ENCODE results near the gene BRINP3.
"Not testable (repeated sequence)": the region's sequence is repeated elsewhere in the genome, so short reads cannot be mapped to it uniquely, and the experiment has no call there.

The BRINP3 gene

DNA sequence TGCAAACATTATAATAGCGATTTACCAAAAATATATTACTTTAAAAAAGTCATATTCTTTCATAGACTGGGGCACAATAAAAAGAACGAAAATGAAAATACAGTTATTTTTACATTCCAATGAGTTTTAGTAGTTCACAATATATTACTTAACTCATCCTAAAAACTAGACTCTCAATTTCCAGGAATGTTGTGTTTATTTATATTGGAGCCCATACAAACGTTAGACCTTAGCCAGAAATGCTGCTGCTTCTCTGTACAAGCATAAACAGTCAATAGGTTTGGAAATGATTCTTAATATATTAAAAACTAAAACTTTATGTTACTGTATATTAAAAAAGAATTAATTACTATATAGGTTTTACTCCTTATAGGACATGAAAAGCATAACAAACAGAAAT, 302.3 kb downstream of the BRINP3 start:
- no peak for DNase-seq

DNA sequence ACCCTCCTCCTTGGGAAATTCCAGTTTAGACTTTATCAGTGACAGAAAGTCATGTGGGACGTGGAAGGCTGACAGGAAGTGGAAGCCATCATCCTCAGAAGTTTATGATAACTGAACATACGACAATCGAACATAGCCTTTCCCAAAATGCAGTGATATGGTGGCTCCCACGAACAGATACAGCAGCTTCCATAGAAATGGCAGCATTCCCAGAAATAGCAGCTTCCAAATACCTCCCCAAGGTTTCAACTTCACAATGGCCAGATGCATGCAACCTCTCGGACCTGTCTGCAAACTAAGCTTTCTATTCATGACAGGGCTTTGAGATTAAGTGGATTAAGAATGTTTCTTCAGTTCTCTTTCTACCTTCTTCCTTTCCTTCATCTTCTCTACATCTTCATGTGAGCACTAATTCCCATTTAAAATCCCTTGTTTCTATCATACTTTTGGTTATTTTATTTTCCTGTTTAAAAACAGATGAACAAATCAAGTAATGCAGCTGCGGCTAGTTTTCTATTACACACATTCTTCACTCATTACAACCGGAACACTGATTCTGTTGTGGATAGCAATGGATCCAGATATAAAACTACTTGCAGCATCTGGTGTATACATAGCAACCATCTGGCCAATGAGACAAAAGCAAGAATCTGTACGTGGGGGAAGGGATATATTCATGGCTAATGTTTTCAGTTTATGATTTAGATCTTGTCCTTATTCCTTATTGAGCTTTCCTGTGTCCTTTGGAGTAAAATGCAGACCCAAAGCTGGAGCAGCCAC, 304.8 kb downstream of the BRINP3 start:
- DNase-seq = no peak

DNA sequence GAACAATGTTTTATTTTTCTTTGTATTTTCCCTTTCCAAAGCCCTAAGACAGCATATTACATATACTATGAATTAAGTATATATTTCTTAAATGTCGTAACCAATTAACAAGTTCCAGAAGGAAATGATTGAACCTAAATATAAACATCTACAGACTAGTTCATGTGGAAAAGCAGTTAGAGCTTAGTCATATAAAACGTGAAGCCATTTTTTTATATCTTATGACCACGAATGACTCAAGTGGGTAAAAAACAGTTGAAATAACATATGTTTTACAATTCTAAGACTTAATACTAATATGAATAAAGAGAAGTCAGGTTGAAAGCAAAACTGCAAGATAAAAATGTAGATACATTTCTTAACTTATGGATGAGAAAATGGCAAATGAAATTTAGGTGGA, 307.3 kb downstream of the BRINP3 start:
- DNase-seq = no peak

DNA sequence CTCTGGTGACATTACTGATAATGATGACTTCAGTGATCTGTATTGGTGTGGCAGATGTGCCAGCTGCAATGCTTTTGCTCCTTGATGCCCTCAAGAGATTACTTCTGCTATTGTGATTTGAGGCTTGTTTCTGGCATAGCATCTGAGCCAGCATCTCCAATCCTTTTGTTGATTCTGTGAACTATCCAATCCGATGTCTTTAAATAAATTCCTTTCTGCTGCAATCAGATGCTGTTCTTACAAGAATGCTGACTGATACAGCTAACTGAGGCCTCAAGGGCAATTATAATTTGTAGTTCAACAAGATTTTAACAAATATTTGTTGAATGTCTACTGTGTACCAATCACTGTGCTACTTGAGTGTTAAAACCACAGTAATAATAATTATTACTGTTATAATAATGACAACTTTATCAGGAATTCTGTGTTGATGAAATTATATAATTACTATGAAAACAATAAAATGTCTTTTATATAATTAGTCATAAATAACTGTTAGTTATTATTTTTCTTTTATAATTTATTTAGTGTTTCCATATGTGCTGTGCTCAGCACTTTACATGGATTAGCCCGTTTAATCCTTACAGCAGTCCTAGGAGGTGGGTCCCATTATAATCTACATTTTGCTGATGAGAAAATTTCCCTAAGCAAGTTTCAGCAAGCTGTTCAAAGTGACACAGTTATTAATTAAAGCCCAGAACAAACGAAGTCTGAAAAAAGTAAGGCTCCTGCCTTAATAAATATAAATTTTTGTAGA, 308.2 kb downstream of the BRINP3 start:
- no peak for DNase-seq

DNA sequence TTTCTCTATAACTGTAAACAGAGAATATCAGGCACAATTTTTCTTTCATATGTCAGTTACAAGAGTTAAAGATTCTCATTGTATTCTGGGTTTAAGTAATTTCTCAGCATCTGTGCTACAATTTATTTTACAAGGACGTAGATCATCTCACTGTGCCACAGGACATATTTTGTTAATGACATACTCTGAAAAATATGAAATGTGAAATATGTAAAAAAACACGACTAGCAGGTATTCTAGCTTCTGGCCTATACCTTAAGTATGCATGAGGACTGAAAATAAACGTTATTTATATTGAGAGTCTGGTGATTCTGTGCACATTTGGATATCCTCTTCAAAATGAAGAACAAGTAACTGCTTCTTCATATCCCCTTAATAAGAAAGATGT, 308.8 kb downstream of the BRINP3 start:
- DNase-seq = no peak

DNA sequence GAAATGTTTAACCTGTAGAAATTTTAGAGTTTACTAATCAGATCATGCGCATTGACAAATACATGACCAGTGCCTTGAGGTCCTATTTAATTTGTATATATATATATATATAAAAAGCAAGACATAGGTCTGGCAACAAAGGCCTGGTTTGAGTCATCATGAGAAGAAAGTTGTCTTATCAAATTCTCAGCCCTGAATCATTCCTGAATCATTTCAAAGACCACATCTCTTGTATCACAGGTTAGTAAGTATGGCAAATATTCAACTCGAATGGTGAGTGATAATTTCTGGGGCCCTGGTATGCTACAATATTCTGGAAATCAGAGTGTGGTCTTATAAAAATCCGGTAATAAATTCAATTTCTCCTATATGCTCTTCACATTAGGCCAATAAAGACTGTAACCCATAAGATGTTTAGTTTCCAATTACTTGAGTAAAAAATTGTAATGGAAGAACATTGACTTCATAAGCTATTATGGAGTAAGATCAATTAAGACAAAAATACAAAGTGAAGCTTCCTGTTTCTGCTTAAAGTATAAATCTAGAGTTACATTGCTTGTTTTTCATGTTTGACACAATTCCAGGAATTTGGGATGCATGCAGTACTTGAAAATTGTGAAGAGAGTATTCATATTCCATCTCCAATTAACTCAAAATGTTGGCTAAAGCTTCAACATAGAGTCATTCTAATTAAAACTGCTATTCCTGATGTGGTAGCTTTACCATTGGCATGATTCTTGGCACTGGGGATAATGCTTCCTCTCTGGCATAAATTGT, 309.4 kb downstream of the BRINP3 start:
- DNase-seq = no peak

DNA sequence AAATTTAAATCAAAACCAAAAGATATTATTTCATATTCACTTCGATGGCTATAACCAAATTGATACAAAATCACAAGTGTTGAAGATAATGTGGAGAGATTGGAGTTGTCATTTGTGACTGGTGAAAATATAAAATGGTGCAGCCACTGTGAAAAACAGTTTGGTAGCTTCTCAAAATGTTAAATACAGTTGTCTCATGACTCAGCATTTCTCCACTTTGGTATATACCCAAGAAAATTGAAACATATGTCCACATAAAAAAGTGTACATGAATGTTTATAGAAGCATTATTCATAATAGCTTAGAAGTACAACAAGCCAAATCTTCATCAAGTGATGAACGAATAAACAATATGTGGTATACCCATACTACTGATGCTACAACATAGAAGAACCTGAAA, 318.5 kb downstream of the BRINP3 start:
- DNase-seq = no peak

DNA sequence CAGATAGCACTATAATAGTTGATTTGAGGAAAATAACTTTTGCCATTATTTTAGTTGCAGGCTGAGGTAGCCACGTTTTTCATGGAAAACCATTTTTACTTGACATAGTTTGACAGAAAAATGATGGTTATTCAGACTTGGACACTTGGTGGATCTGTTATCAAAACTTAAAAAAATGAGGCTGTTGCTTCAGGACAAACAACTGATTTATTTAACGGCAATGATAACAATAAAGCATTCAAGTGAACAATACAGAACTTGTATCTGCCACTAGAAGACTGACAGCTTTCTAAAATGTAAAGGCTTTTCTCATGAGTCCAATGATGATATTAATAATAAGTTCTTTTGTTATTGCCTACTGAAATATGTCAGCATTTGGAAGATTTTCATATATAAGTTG, 322.9 kb downstream of the BRINP3 start:
- no peak for DNase-seq

DNA sequence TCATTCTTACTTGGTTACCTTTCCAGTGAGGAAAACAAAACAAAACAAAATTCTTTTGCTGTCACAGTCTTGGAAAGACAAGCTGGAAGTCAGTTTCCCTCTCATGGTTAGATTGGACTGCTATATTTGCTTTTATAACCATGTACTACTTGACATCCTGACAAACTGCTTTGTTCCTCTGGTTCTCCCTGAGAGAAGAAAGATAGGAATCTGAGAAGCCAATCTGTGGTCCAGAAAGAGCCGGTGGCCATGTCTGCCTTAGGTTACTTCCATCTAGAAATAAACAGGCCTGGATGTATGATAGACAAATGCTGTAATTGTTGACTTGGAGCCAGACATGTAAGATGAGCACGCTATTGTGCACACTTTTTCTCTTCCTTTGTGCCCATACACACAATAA, 330.0 kb downstream of the BRINP3 start:
- no peak for DNase-seq

DNA sequence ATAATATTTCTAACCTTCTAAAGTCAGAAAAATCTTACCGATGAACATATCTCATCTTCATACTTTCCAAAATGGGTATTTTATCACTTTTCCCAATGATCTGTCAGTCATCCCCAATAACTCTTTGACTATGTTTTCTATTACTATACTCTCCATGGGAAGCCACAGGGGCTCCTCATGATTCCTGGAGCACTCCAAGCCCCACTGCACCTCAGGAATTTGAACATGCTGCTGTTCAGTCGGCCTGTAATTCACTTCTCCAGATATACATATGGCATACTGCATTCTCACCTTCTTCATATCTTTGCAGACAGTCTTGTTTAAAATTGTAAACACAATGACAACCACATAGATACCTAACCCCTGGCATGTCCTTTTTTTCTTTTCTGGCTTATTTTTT, 333.0 kb downstream of the BRINP3 start:
- DNase-seq = no peak

DNA sequence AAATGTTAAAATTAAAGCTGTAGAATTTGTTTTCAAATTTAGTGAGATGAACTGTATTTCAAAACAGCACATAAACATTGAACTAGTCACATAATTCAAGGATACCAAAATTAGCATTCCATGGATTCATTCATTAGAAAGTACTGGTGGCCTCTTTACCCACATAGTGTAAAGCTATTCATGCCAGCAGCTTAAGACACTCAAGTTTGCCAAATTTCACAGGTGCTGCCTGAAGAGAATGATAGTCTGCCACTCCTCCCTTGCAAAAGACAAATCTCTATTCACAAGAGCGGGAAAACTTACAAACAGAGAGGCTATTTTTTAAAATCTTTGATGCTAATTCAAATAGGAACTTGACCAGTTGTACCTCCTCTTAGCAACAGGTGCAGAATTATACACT, 337.0 kb downstream of the BRINP3 start:
- no peak for DNase-seq

DNA sequence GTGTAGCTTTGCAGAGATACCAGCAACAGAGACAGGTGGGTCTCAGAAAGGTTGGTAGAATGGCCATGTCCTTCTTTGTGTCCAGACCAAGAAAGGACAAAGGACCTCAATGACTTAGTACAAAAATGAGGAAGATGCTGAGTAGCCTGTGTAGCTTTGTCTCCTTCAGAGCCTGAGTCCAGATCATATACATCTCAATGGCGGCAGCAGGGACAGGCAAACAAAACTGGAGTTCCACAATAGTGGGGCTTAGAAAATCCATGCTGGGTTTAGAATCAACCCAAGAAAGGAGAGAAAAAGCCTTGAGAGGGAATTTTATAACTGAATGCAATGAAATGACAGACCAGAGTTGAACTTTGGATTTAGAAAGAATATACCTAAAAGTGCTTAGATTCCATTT, 339.0 kb downstream of the BRINP3 start:
- DNase-seq = no peak

DNA sequence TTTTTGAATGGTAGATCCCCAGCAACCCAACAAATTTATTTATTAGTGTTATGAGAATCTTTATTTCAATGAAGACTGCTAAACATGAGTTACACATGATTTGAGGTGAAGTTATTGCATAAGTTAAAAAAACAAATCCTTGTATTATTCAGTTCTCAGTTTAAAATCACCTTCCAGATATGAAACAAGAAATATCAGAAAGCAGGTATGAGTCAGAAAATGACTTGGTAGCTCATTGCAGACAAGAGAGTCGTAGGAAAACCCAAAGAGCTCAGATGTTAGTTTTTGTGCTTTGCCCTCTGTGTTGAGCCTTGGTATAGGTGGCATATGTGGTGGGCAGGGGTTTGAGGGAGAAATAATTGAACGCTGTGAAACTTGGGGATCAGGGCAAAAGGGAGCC, 339.4 kb downstream of the BRINP3 start:
- DNase-seq = no peak

DNA sequence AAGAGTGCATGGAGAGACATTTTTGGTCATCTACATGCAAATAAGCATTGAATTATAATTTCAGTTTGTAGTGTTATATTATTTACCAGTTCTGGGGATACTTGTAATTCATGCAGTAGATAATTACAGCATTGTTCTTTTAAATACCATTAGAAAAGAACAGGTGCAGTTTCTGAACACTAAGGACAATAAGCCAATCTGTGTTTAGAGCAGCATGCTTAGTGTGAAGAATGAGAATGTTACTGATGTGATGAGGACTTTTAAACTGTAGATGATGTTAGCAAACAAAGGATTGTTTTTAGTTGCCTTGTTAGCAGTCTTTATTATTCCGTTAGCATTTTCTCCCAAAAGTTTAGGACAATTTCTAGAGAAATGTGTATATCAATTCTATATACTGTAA, 348.3 kb downstream of the BRINP3 start:
- DNase-seq = no peak

DNA sequence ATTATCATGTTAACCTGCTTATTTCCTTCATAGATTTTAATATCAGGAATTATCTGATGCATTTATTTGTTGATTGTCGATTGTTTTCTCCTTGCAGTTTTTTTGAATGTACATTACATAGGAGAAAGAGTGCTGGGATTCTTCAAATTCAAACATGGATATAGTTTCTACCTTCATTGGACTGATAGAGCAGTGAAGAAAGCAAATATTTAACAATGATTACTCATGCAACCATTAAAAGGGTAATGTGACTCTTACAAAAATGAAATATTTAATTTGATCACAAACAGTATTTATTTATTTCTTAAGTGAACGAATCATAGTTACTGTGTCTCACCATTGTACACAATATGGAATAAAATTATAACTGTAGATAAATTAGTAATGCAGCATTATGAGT, 350.9 kb downstream of the BRINP3 start:
- no peak for DNase-seq

DNA sequence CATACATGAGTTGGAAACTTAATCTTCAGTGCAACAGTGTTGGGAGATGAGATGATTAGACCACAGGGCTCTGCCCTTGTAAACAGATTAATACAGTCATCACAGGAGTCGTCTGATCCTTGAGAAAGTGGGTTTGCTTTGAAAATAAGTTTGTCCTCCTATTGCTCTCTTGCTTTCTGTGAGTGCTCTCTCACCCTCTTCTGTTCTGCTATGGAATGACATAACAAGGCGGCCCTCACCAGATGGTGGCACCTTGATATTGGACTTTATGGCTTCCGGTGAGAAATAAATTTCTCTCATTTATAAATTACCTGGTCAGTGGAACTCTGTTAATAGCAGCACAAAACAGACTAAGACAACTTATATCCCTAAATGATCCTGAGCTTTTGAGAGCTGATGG, 353.6 kb downstream of the BRINP3 start:
- no peak for DNase-seq

DNA sequence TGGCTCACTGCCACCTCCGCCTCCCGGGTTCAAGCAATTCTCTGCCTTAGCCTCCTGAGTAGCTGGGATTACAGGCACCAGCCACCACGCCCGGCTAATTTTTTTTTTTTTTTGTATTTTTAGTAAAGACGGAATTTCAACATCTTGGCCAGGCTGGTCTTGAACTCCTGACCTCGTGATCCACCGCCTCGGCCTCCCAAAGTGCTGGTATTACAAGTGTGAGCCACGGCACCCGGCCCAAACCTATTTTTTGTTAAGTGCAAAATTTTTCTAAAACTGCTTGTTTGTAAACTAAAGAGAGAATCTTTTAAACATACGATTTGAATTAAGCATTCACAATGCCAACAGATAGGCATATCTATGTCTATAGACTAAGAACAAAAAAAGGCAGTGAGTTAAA, 357.1 kb downstream of the BRINP3 start:
- DNase-seq = not testable (repeated sequence)

DNA sequence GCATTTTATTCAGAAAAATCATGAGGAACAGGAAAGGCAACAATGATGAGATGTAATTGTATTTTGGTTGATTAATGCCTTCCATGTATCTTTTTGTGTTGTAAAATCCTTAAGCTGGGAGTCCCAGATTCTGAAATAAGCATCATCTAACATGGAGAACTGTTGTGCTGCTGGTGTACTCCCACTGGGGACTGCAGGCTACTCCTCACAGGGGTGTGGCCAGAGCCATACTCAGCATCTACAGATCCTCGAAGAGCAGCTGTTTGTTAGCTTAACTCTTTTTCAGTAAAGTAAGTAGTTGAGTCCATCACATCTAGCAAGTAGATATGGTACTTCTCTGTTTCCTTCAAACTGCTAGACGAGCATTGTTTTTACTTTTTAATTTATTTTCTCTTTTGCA, 358.0 kb downstream of the BRINP3 start:
- no peak for DNase-seq

DNA sequence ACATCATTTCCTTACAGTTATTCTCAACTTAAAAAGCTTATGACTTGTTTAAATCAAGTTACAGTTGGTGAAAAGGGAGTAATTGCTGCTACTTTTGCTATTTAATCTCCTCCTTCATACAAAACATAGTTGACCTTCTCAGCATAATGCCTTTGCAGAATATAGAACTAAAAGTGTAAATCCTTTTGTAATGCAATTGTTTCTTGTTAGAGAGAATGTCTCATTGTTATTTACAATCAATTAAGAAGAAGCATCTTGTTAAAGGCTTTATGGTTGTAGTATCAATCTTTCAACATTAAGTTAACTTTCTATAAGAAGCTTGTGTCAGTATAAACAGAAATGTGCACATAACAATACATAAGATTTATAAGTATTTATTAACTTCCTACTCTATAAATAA, 360.7 kb downstream of the BRINP3 start:
- DNase-seq = no peak

DNA sequence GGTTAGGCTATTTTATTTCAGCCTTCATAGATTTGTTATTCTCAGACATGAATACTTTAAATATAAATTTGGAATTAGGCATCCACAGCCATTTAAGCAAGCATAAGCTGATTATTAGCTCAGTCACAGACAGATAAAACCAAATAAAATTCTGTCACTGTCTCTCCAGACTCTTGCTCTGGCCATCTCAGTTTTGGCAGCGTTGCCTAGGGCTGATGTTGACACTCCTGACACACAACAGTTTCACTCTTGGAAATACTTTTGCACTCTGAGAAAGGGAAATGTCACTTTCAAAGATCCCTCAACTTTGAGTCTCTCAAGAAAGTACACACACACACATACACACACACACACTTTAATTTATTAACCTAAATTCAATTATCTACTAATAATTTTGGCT, 372.7 kb downstream of the BRINP3 start:
- DNase-seq = no peak

DNA sequence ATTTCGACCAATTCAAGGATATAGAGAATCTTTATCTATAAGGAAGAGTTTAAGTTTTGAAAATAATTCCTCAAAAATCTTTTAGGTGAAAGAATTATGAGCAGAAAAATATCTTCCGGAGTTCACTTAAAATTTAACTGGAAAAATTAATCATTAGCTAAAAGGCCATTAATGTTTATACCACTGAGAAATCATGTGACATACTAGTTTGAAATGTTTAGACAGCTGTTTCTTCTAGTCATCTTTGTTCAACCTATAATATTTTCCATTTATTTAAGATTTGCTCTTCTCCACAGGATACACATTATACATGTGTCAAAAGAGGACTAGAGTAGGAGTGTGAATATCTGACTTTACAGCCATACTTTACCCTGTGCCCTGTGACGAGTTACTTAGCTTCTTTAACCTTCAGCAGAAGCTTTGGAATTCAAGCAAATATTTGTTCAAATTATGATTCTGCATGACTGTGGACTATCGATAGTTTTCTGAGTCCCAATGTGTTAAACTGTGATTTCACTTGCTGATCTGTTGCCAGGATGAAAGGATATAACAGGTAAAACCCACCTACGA, 374.8 kb downstream of the BRINP3 start:
- DNase-seq = no peak

DNA sequence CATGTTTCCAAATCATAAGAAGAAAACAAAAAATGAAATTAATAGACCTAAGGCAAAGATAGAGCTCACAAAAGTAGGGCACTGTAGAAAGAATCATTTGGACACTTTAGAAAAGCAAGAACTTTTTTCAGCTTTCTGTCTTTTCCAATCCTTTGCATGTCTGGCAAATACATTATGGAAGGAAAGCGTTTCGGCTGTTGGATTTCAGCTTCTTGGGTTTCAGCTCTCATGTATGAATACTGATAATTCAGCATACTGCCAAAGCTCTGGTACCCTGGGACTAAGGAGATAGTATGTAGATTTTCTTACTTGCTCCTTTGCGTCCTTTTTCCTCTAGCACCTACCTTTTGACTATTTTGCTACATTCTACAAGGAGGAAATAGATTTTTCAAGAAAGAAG, 375.9 kb downstream of the BRINP3 start:
- DNase-seq = no peak

DNA sequence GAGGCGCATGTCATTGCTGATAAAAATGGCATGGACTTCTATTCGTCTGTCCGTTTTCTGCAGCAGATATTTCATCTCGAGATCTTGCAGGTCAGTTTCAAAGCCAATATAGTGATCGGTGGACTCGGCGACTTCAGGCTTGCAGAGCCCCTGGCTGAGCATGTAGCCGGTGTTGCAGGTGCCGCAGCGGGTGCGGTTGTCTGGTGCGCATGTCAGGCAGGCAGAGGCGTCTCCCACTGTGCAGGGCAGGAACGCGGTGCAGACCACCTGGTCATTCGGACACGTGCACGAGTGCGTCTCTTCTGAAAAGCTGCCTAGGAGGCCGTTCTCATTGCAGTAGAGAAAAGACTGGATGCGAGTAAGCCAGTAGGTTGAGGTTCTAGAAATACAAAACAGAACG, 378.9 kb downstream of the BRINP3 start:
- no peak for DNase-seq

DNA sequence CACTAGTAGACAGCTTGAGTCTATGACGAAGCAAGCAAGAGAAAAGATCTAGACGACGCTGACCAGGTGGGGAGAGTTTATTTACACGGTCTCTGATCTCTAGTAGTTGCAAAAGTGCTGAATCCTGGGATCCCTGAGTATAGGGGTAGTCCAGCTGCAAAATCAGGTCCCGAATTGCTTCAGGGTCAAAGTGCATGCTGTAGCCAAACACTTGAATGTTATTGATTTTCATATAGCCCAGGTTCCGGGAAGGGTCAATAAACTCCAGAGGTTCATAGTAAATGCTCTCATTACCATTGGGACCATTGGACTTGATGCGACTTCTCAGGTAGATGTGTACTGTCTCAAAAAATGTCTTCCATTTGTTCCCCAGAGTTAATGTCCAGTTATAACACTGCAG, 379.6 kb downstream of the BRINP3 start:
- DNase-seq = no peak
